NCI-H345 treated with DMSO at 0.1 percent for 48 hours (cell line): ENCODE measurements around the gene INTS1.
A peak's percentile ranks its signal among the peaks of the same experiment; 100 is the strongest.

Source experiments
- DNase-seq: peaks from one replicate; lab custom pipeline; 2025; ENCODE audit not compliant: unreplicated experiment; lab: John Stamatoyannopoulos, UW

Gene INTS1

DNA sequence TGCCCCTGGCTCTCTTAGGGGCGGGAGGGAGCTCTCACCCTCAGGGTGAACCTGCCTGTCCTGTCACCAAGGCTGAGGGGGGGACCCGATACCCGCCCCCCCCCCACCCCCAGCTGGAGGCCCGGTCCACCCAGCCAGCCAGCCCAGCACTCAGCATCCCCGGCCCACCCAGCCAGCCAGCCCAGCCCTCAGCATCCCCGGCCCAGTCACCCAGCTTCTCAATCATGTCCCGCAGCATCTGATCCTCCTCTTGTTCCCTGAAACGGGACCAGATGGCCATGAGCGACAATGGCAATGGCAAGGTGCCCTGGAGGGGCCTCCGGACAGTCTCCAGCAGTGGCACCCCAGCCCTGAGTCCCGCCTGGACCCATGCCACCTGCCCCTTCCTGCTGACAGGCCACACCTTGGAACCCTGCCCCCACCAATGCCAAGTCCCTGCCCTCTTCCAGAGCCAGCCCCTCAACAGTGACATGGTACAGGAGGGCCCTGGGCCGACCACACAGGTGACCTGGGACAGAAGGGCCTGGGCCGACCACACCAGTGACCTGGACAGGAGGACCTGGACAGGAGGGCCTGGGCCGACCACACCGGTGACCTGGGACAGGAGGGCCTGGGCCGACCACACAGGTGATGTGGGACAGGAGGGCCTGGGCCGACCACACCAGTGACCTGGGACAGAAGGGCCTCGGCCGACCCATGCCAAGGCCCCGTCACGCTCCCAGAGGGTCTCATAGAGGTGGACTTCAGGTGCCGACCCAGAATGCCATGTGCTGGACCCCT lies 69.1 kb downstream of the INTS1 start:
- no peak for DNase-seq

DNA sequence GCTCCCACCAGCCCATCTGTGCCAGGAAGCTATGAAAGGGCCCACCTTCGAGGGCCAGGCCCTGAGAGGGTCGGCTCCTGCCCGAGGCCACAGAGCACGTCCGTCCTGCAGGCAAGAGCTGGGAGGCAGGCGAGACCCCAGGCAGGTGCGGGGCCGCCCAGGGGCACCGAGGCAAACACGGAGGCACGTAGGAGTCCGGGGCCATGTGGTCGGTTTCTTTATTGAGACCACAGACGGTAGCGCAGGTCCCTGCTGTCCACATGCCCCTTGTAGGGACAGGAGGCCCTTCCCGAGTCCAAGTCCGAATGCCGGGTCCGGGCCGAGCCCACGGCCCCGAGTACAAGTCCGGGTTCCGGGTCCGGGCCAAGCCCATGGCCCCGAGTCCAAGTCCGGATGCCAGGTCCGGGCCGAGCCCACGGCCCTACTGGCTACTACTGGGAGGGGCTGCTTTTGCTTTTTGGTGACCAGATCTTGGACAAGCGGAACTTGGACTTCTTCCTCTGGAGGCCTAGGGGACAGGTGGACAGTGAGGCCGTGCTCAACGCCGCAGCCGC lies 69.9 kb downstream of the INTS1 start:
- DNase-seq: no peak

DNA sequence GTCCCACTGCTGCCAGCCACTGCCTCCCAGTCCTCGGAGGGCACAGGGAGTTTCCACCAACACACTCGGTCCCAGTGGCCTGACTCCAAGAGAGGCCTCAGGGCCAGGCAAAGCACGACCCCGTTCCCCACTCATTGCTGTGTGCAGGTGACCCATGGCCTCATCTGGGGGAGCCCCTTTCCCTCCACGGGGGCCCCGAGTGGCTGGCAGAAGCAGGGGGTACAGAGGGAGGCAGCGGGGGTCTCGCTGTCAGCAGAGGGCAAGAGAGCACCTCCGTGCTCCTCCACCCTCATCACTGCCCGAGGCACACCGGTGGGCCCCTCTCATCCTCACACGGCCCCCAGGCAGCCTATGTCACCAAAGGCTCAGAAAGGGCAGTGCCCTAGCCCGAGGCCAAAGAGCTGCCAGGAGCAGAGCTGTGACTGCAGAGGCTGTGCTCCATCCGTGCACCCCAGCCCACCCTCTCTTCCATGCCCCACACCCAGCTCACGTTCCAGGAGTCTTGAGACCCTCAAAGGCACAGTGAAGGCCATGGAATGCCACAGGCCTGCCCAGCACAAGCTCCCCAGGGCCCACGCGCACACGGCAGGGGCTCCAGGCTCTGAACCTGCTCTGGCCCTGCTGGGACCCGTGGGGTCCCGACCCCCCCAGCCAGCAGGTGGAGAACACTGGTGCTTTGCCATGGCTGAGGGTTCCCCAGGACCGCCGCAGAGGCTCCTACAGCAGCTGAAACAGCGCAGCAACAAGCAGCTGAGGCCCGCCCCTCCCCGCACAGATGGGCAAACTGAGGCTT lies 70.9 kb downstream of the INTS1 start:
- DNase-seq: no peak

DNA sequence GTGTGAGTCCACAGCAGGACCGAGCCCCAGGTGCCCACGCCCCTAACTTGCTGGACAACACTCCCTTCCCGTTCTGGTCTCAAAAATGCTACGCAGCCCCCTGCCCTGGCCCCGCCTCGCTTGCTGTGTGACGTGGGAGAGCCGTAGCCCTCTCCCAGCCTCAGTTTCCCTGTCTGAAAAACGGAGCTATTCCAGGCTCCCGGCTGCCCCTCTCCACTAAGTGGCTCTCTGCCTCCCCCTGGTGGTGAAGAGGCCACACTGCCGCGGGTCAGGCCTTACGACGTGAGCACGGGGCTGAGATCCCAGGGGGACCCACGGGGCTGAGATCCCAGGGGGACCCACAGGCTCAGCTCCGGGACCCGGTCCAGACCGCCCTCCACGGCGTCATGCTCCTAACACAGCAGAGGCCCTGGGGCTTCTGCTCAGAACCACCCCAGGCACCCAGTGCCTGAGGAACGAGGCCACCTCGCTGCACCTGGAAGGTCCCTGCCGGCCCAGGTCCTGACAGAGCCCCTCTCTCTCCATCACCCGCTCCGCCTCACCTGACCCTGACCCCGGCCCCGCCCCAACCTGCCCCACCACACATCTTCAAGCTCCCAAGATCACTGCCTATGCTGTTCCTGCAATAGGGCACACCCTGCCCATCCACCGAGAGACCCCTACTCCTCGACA lies 71.6 kb downstream of the INTS1 start:
- peak; percentile 25 for DNase-seq

DNA sequence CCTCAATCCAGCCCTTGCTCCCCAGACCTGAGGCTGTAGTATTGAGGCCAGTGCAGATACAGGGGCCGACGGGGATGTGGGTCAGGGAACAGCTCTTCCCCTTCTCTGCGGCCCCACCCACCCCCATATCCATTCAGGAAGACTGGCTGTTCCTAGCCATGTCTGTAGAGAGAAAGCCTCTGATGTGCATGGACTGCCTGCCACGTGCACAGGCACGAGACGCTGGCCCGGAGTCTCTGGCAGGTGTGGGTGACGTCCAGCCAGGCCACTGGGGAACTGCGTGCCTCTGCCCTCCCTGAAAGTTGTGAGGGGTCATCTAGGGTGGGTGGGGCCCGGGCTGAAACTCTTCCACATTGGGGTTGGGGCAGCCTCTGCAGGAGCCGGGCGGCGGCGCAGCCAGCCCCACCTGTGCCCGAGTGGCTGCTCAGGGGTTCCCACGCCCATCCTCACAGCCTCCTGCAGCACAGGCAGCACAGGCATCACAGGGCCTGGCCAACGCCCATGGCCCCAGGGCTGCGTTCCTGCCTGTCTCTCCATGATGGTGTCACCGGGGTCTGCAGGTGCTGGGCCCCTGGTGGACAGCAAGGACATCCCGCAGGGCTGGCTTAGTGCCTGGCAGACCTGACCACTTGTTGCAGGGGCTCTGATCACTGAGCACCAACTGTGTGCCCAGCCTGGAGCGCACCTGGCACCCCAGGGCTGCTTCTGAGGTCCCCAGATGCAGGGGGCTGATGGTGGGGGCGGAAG lies 72.4 kb downstream of the INTS1 start:
- DNase-seq: no peak

DNA sequence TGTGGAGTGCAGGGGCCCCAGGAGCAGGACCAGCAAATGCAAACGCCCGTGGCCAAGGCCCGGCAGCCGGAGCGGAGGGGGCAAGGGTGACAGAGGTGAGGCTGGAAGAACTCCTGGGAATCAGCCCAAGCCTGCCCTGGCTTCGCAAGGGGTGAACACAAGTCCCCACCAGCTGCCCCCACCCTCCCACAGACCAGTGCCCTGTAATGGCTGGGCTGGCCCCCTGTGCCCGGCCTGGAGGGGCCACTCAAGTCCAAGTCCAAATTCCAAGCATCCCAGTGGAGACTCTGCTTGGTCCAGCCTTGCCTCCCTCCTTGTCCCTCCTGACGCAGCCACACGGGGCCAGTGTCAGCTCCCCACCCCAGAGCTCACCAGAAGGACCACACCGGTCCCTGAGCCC lies 73.0 kb downstream of the INTS1 start:
- no peak for DNase-seq

DNA sequence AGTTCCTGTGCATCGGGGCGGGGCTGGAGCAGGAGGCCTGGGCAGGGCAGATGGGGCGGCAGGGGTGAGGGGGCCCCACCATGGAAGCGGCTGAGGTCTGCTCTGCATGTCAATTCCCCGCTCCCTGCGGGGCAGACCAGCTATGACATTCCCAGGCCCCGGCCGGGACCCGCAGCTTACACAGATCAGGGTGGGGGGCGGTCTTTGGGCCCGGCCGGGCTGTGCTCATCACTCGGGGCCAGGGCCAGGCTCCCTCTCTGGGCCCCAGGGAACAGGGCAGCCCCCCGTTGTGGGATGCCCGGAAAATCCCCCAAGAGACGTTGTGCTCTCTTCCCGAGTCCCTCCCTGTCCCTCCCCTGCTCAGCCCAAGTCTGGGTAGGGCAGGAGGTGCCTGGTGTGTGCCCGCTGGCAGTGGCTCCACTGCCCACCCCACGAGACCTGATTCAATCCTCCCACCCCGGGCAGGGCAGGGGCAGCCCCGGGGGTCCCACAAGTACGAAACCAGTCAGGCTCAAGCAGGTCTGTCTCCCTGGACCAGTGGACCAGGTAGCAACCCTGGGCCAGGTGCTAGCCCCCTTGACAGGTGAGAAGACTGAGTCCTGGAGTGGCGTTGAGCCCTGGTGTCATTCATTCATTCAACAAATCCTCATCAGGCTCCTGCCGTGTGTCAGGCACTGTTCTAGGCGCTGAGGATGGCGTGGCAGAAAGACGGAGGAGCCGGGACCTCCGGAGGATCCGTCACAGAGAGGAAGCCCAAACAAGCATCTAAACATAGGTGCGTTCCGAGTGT lies 73.9 kb downstream of the INTS1 start:
- DNase-seq: no peak

DNA sequence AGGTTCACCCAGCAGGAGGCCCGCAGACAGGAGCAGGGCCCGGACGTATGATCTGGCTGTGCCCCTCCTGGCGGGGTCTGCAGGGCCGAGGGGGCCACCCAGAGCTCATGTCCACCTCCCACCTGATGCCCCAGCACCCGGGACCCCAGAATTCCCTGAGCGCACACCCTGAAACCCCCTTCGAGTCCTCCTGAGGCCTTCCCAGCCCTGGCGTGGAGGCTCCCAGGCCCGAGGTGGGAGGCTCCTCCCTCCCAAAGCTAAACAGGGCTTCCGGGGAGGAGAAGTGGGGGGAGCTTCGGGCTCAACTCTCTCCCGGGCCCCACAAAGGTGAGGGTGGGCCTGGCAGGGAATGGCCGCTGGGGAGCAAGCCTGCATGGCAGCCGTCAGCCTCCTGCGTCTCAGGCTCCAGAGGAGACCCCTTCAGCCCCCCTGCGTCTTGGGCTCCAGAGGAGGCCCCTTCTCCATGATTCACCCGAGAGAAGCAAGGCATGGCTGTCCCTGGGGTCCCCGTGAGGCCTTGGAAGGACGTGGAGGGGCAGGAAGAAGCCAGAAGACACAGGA lies 75.2 kb downstream of the INTS1 start:
- no peak for DNase-seq

DNA sequence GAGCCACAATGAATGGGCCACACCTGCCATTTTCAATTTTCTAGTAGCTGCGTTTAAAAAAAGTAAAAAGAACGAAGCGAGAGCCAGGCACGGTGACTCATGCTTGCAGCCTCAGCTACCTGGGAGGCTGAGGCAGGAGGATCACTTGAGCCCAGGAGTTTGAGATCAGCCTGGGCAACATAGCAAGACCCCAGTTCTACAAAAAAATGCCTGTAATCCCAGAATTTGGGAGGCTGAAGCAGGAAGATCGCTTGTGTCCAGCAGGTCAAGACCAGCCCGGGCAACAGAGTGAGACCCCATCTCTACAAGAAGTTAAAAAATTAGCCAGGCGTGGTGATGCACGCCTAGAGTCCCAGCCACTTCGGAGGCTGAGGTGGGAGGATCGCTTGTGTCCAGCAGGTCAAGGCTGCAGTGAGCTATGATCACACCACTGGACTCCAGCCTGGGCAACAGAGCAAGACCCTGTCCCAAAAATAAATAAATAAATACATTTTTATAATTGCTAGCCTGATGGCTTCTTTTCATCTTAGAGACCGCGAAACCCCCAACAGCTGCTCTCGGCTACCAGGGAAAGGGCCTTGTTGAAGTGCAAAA lies 77.0 kb downstream of the INTS1 start:
- no peak for DNase-seq

DNA sequence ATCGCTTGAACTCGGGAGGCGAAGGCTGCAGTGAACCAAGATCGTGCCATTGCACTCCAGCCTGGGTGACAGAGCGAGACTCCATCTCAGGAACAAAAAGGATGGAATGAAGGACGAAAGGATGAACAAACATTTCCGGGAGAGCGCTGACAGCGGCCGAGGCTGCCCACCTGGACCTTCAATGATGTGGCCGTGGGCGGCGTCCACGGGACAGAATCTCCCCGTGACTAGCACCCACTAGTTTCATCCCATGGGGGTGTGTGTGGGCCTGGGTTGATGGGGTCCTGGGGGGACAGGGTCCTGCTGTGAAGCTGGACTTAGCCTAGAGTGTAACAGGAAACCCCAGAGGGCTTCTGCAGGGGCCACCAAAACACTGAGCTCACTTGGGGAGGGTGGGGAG lies 77.7 kb downstream of the INTS1 start:
- DNase-seq: no peak

DNA sequence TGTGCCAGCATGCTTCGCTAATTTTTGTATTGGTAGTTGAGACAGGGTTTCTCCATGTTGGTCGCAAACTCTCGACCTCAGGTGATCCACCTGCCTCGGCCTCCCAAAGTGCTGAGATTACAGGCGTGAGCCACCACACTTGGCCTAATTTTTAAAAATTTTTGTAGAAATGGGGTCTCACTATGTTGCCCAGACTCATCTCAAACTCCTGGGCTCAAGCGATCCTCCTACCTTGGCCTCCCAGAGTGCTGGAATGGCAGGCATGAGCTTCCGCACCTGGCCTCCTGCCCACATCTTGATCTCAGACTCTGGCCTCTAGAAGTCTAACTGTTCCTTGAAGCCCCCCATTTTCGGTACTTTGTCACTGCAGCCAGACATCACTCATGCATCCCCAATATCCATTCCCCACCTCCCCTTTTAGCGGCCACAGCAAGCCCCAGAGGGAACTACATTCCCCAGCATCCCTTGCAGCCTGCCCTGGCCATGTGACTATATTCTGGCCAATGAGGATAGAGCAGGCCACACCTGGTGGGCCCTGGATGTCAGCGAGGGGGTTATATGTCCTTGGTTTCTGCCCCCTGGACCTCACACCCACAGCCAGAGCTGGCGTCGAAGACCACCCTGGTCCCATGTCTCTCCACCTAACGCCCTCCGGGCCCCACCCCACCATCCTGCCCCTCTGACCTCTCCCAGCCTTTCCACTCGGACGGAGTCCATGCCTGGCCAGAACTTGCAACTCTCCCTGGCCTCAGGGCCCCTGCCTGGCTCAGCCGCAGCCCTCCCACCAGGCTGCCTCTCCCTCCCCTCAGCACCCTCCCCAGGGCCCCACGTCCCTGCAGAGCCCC lies 78.7 kb downstream of the INTS1 start:
- no peak for DNase-seq

DNA sequence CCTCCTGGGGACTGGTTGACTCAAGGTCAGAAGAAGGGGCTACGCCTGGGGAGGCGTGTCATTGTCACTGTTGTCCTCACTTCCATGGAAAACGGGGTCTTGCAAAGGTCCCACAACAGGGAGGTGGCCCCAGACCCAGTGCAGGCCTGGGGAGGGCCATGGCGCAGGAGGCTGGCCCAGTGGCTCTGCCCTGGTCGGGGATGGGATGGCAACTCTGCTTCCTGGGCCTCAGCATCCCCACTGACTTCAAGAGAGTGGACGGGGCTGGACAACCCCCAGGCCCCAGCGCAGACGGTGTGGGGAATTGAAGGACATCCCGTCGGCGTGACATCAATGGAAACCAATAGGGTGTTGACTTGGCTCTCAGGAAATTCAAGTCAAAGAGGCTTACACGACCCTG lies 80.1 kb downstream of the INTS1 start:
- DNase-seq: no peak

DNA sequence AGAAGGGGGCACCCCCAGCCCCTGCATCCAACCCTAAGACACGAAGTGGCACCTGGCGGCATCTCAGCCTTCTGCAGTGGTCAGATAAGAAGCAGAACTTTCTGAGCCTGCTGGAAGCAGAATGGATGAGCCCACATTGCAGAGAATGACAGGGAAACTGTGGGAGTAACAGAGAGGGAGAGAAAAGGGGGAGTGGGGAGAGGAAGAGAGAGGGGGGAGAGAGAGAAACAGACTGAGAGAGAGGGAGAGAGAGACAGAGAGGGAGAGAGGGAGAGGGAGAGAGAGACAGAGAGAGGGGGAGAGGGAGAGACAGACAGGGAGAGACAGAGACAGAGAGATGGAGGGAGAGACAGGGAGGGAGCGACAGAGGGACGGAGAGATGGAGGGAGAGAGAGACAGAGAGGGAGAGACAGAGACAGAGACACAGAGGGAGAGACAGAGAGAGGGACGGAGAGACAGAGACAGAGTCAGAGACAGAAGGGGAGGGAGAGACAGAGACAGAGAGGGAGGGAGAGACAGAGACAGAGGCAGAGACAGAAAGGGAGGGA lies 80.9 kb downstream of the INTS1 start:
- DNase-seq: no peak

DNA sequence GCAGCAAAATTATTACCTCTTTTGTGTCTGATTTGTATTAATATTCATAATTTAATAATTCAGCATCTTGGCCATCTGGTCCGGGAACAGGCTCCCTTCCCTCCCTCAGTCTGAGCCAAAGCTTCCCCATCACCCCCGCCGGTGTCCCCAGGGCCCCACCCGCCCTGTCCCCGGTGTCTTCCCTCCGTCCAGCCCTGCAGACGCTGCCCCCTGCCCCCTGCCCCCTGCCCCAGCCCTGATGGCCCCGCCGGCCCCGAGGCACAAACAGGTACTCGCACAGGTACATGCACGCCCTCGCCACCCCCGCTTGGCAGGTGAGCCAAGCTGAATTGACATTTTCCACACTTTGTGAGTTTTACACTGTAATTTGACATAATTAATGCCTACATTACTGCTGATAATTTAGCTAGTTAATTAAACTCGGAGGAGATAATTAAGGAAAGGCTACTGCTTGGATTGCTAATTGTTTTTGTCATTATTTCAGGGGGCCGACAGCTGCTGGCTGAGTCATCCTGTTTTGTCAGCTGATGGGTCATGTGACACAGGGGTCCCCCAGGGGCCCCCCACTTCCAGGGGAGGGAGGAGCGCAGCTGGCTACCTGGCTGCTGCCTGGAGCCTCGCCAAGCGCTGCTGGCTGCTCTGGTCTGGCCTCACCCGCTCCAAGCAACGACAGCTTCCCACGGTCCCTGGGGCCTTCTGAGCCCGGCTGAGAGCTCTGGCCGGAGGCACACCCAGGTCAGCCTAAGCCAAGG lies 81.5 kb downstream of the INTS1 start:
- DNase-seq: peak; percentile 18

DNA sequence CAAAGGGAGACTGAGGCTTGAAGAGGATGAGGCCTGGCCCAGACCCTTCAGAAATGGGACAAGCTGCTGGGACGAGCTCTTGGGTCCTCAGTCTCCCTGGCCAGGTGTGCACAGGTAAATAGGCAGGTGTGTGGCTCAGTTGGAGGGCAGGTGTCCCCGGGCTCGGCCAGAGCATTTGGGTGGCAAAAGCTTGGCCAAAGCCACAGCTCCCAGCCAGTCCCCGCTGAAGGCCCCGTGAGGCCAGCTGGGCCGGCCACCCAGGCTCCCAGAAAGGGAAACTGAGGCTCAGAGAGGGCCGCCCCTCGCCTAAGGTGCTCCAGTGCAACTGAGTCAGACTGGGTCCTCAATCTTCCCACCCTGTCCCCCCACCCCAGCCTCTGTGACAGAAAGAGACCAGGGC lies 82.2 kb downstream of the INTS1 start:
- DNase-seq: no peak

DNA sequence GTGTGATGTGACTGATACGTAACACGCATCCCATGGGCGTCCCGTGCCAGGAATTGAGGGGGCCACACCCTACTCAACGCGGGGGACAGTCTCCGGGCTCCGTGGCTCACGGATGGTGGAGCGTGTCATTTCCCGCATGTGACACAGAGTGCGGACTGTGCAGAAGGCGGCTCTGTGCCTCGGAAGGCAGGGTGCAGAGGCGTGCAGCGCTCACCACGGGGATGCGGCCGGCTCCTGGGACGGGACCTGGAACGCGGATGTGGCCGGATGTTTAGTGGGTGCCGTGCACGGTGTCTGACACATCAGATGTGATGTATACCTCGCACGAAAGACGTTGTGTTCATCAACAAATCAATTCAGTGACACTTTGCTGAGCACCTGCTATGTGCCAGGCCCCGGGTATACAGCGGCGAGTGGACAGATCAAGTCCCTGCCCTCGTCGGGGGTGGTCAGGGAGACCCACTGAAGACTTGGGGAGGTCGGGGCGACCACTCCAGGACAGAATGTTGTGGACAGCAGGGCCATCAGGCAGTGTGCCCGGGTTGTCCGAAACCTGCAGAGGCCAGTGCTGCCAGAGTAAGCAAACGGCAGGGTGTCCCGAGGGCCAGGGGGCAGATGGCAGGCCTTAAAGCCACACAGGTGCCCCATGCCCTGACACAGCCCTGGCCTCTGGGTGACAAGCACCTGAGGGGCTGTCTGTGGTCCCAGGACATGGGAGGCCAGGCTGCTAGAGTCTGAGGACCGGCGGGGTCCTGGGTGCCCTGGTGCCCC lies 83.0 kb downstream of the INTS1 start:
- no peak for DNase-seq
